Duodenal mucosa (tissue), 2 donors: ENCODE measurements around the gene USP24.

Source experiments
- H3K27ac ChIP-seq: one replicate; pipeline ENCODE4 v1.7.0; 2013; ENCODE audit warnings: low read depth, low read length
- H3K27me3 ChIP-seq, 2 donors: one replicate each; pipeline ENCODE4 v1.7.0; 2013; ENCODE audit warnings: low read length in 2 of 2, control low read depth in 1 of 2; ENCODE audit not compliant: insufficient read depth in 2 of 2, control insufficient read depth in 1 of 2
- H3K36me3 ChIP-seq, 2 donors: one replicate each; pipeline ENCODE4 v1.7.0; 2013; ENCODE audit warnings: low read length in 2 of 2, control low read depth in 1 of 2; ENCODE audit not compliant: insufficient read depth in 2 of 2, control insufficient read depth in 1 of 2
- H3K4me1 ChIP-seq, 2 donors: one replicate each; pipeline ENCODE4 v1.7.0; 2013; ENCODE audit warnings: low read length in 2 of 2, control low read depth in 1 of 2; ENCODE audit not compliant: insufficient read depth in 2 of 2, control insufficient read depth in 1 of 2
- H3K4me3 ChIP-seq, 2 donors: one replicate each; pipeline ENCODE4 v1.7.0; 2013; ENCODE audit warnings: low read length in 2 of 2, low read depth in 1 of 2
- H3K9ac ChIP-seq, 2 donors: one replicate each; pipeline ENCODE4 v1.7.0; 2013; ENCODE audit warnings: low read length in 2 of 2, low read depth in 1 of 2
- H3K9me3 ChIP-seq, 2 donors: one replicate each; pipeline ENCODE4 v1.7.0; 2013; ENCODE audit warnings: low read length in 2 of 2, control low read depth in 1 of 2; ENCODE audit not compliant: control insufficient read depth in 1 of 2

USP24 gene

GRCh38 chr1:55167224-55167871, 47.8 kb downstream of the USP24 start:
- Histone ChIP-seq H3K4me1 (no peaks in the 10 kb centered on the region), H3K27me3 (no peaks in the 10 kb centered on the region), H3K9ac (no peak overlapping the region), H3K36me3 (peaks cover 15 to 40% of the 10 kb centered on the region in 2 donors), H3K4me3 (no peak overlapping the region), H3K9me3 (no peaks in the 10 kb centered on the region), H3K27ac (no peak overlapping the region)

- H3K9ac ChIP-seq, result no peak overlapping the region
- H3K9me3 ChIP-seq, result no peaks in the 10 kb centered on the region
- H3K27me3 ChIP-seq, result no peaks in the 10 kb centered on the region
- H3K4me3 ChIP-seq, result no peak overlapping the region
- H3K4me1 ChIP-seq, result no peaks in the 10 kb centered on the region
- H3K27ac ChIP-seq, result no peak overlapping the region
- peaks cover 9 to 47% of the 10 kb centered on the region in 2 donors for H3K36me3 ChIP-seq
Measured at GRCh38 chr1:55164906-55165305, 50.3 kb downstream of the USP24 start.

GRCh38 chr1:55159571-55159970, 55.6 kb downstream of the USP24 start:
- H3K36me3 ChIP-seq, result peaks cover 13 to 69% of the 10 kb centered on the region in 2 donors

GRCh38 chr1:55156608-55157007, 58.6 kb downstream of the USP24 start:
- H3K4me1 ChIP-seq, result no peaks in the 10 kb centered on the region
- H3K4me3 ChIP-seq, result no peak overlapping the region
- H3K36me3 ChIP-seq, result peaks cover 17 to 81% of the 10 kb centered on the region in 2 donors
- H3K27me3 ChIP-seq, result no peaks in the 10 kb centered on the region
- no peak overlapping the region for H3K9ac ChIP-seq
- no peaks in the 10 kb centered on the region for H3K9me3 ChIP-seq
- no peak overlapping the region for H3K27ac ChIP-seq

More at GRCh38 chr1:55159571-55159970, 55.6 kb downstream of the USP24 start:
- no peak overlapping the region for H3K4me3 ChIP-seq
- H3K9ac ChIP-seq, result no peak overlapping the region
- no peak overlapping the region for H3K27ac ChIP-seq
- H3K4me1 ChIP-seq, result no peaks in the 10 kb centered on the region
- no peaks in the 10 kb centered on the region for H3K9me3 ChIP-seq
- H3K27me3 ChIP-seq, result no peaks in the 10 kb centered on the region

GRCh38 chr1:55156093-55156492, 59.1 kb downstream of the USP24 start:
- no peak overlapping the region for H3K4me3 ChIP-seq
- no peaks in the 10 kb centered on the region for H3K4me1 ChIP-seq
- H3K36me3 ChIP-seq, result peaks cover 17 to 78% of the 10 kb centered on the region in 2 donors
- H3K9ac ChIP-seq, result no peak overlapping the region
- H3K27ac ChIP-seq, result no peak overlapping the region
- H3K27me3 ChIP-seq, result no peaks in the 10 kb centered on the region
- H3K9me3 ChIP-seq, result no peaks in the 10 kb centered on the region

- peaks cover 17 to 73% of the 10 kb centered on the region in 2 donors for H3K36me3 ChIP-seq
Measured at GRCh38 chr1:55155522-55155921, 59.6 kb downstream of the USP24 start.

GRCh38 chr1:55154616-55155015, 60.5 kb downstream of the USP24 start:
- peaks cover 17 to 72% of the 10 kb centered on the region in 2 donors for H3K36me3 ChIP-seq

More at GRCh38 chr1:55155522-55155921, 59.6 kb downstream of the USP24 start:
- Histone ChIP-seq H3K27ac (no peak overlapping the region), H3K9me3 (no peaks in the 10 kb centered on the region), H3K27me3 (no peaks in the 10 kb centered on the region), H3K4me3 (no peak overlapping the region), H3K4me1 (peaks cover 0 to 5% of the 10 kb centered on the region in 2 donors), H3K9ac (no peak overlapping the region)

GRCh38 chr1:55153031-55153430, 62.1 kb downstream of the USP24 start:
- no peaks in the 10 kb centered on the region for H3K9me3 ChIP-seq
- peaks cover 13 to 60% of the 10 kb centered on the region in 2 donors for H3K36me3 ChIP-seq
- no peak overlapping the region for H3K4me3 ChIP-seq
- H3K27me3 ChIP-seq, result no peaks in the 10 kb centered on the region
- no peak overlapping the region for H3K27ac ChIP-seq
- H3K4me1 ChIP-seq, result peaks cover 0 to 6% of the 10 kb centered on the region in 2 donors
- H3K9ac ChIP-seq, result no peak overlapping the region

More at GRCh38 chr1:55154616-55155015, 60.5 kb downstream of the USP24 start:
- Histone ChIP-seq H3K4me1 (peaks cover 0 to 6% of the 10 kb centered on the region in 2 donors), H3K27me3 (no peaks in the 10 kb centered on the region), H3K4me3 (no peak overlapping the region), H3K9ac (no peak overlapping the region), H3K27ac (no peak overlapping the region), H3K9me3 (no peaks in the 10 kb centered on the region)

GRCh38 chr1:55150880-55151588, 64.1 kb downstream of the USP24 start:
- Histone ChIP-seq H3K9me3 (no peaks in the 10 kb centered on the region), H3K4me3 (no peak overlapping the region), H3K36me3 (peaks cover 11 to 51% of the 10 kb centered on the region in 2 donors), H3K27ac (no peak overlapping the region), H3K27me3 (no peaks in the 10 kb centered on the region), H3K9ac (no peak overlapping the region), H3K4me1 (peaks cover 0 to 6% of the 10 kb centered on the region in 2 donors)

GRCh38 chr1:55148676-55149075, 66.5 kb downstream of the USP24 start:
- peaks cover 0 to 6% of the 10 kb centered on the region in 2 donors for H3K4me1 ChIP-seq
- peaks cover 13 to 44% of the 10 kb centered on the region in 2 donors for H3K36me3 ChIP-seq
- no peak overlapping the region for H3K9ac ChIP-seq
- no peak overlapping the region for H3K4me3 ChIP-seq
- no peaks in the 10 kb centered on the region for H3K9me3 ChIP-seq
- no peaks in the 10 kb centered on the region for H3K27me3 ChIP-seq
- H3K27ac ChIP-seq, result no peak overlapping the region
